ENCODE results near the gene HPN.
A peak's percentile ranks its signal among the peaks of the same experiment; 100 is the strongest.

DNA sequence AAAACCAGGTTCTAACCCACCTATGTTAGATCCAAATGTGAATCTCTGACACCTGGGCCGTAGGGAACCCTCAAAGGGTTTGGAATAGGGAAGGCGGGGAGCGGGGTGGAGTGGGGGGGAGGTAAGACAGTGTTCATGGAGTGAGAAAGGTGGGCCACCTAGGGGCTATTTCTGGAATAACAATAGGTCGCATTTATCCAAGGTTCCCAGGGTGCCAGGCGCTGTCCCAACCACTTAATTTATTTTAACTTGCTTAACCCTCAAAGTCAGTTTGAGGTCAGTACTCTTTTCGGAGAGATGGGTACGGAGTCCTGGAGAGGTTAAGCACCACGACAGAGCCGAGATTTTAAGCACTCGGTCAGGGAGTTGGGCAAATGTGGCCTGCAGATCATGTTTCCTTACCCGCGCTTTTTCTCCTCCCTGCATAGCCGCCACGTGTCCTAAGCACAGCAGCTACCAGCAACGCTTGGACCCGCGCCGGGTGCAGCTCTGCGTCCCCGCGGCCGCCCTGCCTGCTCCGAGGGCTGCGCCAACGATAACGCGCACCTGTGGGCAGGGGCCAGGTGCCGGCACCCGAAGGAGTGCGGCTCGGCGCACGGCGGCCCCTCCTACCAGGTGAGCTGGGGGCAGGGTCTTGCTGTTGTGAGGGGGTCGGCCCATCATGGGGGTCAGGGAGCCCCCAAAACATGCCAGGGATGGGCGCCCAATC lies 49.1 kb downstream of the HPN start:
- TF ChIP-seq, protein P1, sequence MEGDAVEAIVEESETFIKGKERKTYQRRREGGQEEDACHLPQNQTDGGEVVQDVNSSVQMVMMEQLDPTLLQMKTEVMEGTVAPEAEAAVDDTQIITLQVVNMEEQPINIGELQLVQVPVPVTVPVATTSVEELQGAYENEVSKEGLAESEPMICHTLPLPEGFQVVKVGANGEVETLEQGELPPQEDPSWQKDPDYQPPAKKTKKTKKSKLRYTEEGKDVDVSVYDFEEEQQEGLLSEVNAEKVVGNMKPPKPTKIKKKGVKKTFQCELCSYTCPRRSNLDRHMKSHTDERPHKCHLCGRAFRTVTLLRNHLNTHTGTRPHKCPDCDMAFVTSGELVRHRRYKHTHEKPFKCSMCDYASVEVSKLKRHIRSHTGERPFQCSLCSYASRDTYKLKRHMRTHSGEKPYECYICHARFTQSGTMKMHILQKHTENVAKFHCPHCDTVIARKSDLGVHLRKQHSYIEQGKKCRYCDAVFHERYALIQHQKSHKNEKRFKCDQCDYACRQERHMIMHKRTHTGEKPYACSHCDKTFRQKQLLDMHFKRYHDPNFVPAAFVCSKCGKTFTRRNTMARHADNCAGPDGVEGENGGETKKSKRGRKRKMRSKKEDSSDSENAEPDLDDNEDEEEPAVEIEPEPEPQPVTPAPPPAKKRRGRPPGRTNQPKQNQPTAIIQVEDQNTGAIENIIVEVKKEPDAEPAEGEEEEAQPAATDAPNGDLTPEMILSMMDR (IDR thresholded peaks at IDR 0.05): peak; percentile 14 to 49 (median 41)
- TF ChIP-seq EP300 (IDR thresholded peaks at IDR 0.05): no peak
